HK-2 (cell line): ENCODE data around the gene SUN5.
"Not testable (repeated sequence)": the region's sequence is repeated elsewhere in the genome, so short reads cannot be mapped to it uniquely, and the experiment has no call there.

Source experiments
- DNase-seq: peaks from one replicate; pipeline ENCODE4 v3.0.0-alpha.2; 2018; ENCODE audit not compliant: unreplicated experiment

The SUN5 gene

GRCh38 chr20:33004141-33004751 is at the start of gene SUN5:
SUN5 (minus strand) TSS chr20:33004433; CDS start chr20:33004340, 93 bp downstream.
- no peak for DNase-seq

- no peak for DNase-seq
Measured at GRCh38 chr20:33053291-33054106, 49.3 kb upstream of the SUN5 start, which contains the start of gene BPIFB3. BPIFB3 (plus strand) TSS chr20:33053903; CDS start chr20:33055436, 1,533 bp downstream.

GRCh38 chr20:33051333-33051732 is 47.1 kb upstream of the SUN5 start:
- no peak for DNase-seq

GRCh38 chr20:33046412-33046811 is 42.2 kb upstream of the SUN5 start:
- no peak for DNase-seq

- not testable (repeated sequence) for DNase-seq
Measured at GRCh38 chr20:33045129-33045721, 41.0 kb upstream of the SUN5 start.

- DNase-seq = no peak
Measured at GRCh38 chr20:33043731-33044181, 39.5 kb upstream of the SUN5 start.

- DNase-seq = no peak
Measured at GRCh38 chr20:33042983-33043730, 38.9 kb upstream of the SUN5 start.

- DNase-seq = no peak
Measured at GRCh38 chr20:33042430-33042829, 38.2 kb upstream of the SUN5 start.

- no peak for DNase-seq
Measured at GRCh38 chr20:33038243-33038642, 34.0 kb upstream of the SUN5 start.

- DNase-seq = no peak
Measured at GRCh38 chr20:33037456-33037855, 33.2 kb upstream of the SUN5 start.

GRCh38 chr20:33034901-33035492 is 30.8 kb upstream of the SUN5 start:
- no peak for DNase-seq

- DNase-seq = no peak
Measured at GRCh38 chr20:33034115-33034514, 29.9 kb upstream of the SUN5 start.

- DNase-seq = no peak
Measured at GRCh38 chr20:33033381-33033780, 29.1 kb upstream of the SUN5 start.

- no peak for DNase-seq
Measured at GRCh38 chr20:33032555-33032954, 28.3 kb upstream of the SUN5 start.

GRCh38 chr20:33031531-33031930 is 27.3 kb upstream of the SUN5 start, which contains the start of gene BPIFB6:
BPIFB6 (plus strand) TSS chr20:33031648; CDS start chr20:33031648, 0 bp downstream.
- no peak for DNase-seq

- no peak for DNase-seq
Measured at GRCh38 chr20:33030569-33030968, 26.3 kb upstream of the SUN5 start.

- DNase-seq = no peak
Measured at GRCh38 chr20:33030076-33030475, 25.8 kb upstream of the SUN5 start.

- DNase-seq = no peak
Measured at GRCh38 chr20:33028875-33029274, 24.6 kb upstream of the SUN5 start.

- DNase-seq = no peak
Measured at GRCh38 chr20:33027769-33028751, 23.8 kb upstream of the SUN5 start.
